ENCODE data around the gene LIMK1.

The LIMK1 gene

DNA sequence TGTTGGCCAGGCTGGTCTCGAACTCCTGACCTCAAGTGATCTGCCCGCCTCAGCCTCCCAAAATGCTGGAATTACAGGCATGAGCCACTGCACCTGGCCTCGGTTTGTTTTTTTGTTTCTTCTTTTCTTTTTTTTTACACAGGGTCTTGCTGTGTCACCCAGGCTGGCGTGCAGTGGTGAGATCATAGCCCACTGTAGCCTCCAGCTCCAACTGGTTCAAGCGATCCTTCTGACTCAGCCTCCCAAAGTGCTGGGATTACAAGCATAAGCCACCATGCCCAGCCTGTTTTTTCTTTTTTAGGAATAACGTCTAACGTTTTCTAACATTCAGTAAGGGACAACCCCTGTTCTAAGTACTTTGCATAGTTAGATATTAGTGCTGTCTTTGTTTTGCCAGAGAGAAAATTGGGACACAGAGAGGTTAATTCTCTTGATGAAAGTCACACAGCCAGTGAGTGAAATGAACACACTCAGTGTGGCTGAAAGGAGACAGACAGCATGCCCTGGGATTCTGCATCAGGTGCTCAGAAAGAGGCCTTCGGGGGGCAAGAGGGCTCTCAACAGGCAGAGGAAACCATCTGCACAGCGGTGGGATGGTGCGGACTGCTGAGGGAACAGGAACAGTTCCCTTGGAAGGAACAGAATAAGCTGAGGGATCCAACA is 4.3 kb downstream of the LIMK1 start:
- TF ChIP-seq, protein P1, sequence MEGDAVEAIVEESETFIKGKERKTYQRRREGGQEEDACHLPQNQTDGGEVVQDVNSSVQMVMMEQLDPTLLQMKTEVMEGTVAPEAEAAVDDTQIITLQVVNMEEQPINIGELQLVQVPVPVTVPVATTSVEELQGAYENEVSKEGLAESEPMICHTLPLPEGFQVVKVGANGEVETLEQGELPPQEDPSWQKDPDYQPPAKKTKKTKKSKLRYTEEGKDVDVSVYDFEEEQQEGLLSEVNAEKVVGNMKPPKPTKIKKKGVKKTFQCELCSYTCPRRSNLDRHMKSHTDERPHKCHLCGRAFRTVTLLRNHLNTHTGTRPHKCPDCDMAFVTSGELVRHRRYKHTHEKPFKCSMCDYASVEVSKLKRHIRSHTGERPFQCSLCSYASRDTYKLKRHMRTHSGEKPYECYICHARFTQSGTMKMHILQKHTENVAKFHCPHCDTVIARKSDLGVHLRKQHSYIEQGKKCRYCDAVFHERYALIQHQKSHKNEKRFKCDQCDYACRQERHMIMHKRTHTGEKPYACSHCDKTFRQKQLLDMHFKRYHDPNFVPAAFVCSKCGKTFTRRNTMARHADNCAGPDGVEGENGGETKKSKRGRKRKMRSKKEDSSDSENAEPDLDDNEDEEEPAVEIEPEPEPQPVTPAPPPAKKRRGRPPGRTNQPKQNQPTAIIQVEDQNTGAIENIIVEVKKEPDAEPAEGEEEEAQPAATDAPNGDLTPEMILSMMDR (IDR thresholded peaks at IDR 0.05; ENCODE audit: low read depth, low read length): no peak
- H3K4me3 ChIP-seq (ENCODE audit: low read depth, low read length): no peak overlapping the region

DNA sequence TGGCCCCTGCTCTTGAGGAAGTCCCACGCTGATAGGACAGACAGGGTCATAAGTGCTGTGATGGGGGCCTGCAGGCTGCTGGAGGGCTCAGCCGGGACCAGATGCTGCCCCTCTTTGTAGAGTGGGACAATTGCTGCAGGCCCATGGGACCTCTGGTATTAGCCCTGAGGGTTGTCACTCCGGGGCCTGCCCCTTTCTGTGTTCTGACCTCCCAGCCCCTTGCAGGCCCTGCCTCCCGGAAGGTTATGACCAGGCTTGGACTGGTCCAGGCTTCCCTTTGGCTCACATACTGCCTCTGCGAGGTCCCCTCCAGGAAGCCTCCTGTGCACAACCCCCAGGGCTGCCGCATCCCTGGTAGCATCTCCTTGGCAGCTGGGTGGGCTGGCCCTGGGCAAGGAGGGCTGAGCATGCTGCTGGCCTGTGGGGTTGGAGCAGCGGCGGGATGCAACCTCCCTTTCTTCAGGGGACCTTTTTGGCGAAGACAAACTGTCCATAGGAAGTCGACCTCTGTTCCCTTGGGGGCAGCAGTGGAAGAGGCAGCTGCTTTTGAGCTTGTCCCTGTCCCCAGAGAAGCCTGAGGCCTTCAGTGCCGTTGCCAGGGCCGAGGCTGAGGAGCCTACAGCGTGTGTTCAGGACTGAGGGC is 8.8 kb downstream of the LIMK1 start:
- H3K4me3 ChIP-seq (ENCODE audit: low read depth, low read length): no peak overlapping the region
- TF ChIP-seq, protein P1 (IDR thresholded peaks at IDR 0.05; ENCODE audit: low read depth, low read length): no peak

DNA sequence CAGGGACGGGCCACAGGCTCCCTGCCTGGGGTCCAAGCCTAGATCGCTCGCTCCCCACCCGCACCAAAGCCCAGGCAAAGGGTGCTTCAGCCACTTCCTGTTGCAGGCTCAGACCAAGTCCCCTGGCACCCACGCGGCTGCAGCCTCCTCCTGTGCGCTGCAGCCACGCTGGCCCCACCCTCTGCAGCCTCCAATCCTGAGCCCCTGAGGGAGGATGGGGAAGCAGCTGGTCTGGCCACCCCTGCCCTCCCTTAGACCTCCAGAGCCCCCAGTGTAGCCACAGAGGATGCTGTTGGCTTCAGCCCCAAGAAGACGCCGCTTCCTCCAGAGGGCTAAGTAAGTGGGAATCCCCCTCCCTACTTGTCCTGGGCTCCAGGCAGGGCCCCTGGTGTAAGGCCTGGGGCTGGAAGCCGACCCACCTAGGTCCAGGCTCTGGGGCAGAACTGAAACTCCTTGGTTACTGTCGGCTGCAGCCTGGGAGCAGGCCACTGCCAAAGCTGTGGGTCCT is 9.4 kb downstream of the LIMK1 start:
- H3K4me3 ChIP-seq (ENCODE audit: low read depth, low read length): no peak overlapping the region
- TF ChIP-seq, protein P1 (IDR thresholded peaks at IDR 0.05; ENCODE audit: low read depth, low read length): no peak

DNA sequence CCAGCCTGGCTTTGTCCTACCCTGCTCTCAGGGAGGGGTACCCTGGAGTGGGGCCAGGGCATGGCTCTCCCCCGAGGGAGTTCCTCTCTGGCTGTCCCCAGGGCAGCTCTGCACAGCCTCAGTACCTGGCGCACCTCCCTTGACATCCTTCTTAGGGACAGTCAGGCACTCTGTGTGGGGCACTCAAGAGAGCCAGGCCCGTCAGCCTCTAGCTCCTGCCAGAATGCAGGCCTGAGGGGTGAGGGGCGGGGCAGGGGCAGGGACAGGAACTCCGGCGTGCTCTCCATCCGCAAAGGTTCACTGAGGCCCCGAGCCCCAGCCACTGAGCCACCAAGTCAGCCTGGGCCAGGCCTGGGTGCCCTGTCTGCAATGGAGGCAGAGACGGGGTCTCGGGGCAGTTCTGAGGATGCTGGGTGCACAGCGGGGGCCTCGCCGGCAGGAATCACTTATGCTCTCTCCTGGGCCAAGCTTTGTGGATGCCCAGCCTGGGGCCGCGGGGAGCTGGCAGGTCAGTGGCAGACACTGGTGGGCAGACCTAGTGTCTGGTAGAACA is 10.1 kb downstream of the LIMK1 start:
- TF ChIP-seq, protein P1 (IDR thresholded peaks at IDR 0.05; ENCODE audit: low read depth, low read length): no peak
- no peak overlapping the region for H3K4me3 ChIP-seq (ENCODE audit: low read depth, low read length)

DNA sequence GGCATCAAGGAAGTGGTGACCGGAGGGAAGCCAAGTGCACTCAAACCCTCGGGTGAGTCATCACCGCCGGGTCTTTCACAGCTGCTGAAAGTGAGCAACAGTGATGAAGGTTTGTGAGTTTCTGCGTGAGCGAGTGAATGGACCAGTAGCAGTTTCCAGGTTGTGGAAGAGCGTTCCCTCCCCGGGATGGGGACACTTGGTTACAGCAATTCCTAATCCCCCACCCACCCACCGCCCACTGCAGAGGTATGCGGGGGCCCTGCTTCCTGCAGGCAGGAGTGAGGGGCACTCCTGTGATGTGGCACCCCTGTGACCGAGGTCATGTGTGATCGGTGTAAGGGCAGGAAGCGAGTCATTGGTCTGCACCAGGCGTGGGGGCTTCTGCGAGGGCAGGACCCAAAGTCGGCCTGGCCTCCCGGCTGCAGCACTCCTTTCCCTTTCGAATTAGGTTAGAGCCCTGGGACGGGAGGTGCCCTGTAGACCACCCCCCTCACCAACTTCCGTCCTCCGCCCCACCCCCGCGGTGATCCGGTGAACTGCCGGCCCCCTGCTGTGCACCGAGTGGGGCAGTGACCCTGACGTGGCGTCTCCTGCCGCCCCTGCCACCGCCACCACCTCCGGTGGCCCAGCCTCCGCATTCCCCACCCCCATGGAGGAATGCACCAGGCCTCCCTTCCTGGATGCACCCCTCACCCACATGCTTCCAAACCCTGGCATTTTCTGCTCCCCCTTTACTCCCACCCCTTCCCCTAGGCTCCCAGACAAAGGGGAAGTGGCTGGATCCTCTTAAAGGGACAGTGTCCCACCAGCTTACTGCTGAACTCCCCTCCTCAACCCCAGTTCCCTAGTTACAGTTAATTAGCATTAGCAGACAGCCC is 10.9 kb downstream of the LIMK1 start:
- TF ChIP-seq, protein P1 (IDR thresholded peaks at IDR 0.05; ENCODE audit: low read depth, low read length): no peak

DNA sequence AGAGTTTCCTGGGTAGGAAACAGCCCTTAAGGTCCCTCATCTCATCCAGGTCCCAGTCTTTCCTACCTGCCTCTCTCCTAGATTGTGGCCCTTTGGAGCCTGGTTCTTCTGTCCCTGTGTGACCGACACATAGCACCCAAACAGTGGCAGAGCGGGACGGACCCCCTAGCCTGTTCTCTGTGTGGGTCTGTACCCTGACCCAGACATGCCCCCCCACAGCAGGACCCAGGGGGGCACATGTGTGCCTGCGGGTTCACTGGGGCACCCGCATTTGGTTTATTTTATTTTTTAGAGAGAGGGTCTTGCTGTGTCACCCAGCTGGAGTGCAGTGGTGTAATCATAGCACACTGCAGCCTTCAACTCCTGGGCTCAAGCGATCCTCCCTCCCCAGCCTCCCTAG is 11.5 kb downstream of the LIMK1 start:
- H3K4me3 ChIP-seq (ENCODE audit: low read depth, low read length): no peak overlapping the region; the same call in 1 of the 2 replicates
- TF ChIP-seq, protein P1 (IDR thresholded peaks at IDR 0.05; ENCODE audit: low read depth, low read length): no peak

More for the DNA sequence above, 10.9 kb downstream of the LIMK1 start:
- peak overlapping the region; percentile 40 for H3K4me3 ChIP-seq (ENCODE audit: low read depth, low read length)

All from WI38 (cell line).